ENCODE measurements around the gene CDCP2.
A peak's percentile ranks its signal among the peaks of the same experiment; 100 is the strongest.
"Not testable (repeated sequence)": the region's sequence is repeated elsewhere in the genome, so short reads cannot be mapped to it uniquely, and the experiment has no call there.

Gene CDCP2

DNA sequence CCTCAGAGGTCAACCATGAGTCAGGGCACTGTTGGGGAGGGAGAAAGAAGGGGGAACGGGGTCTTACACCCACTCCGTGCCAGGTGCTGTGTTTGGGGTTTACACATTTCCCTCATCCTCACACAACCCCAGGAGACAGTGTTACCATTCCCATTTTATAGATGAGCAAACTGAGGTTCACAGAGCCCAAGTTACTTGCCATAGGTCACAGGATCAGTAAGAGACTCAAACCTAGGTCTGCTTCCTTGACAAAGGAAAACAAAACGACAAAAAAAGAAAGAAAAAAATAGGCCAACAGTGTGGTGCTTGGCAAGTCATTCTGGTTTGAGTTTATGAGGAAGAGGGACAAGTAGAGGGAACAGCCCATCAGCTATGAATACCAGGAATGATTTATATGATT is 16.3 kb upstream of the CDCP2 start:
- Histone ChIP-seq H3K9me3 (ENCODE audit: severe bottlenecking) (no peaks in the 10 kb centered on the region), H3K4me3 (ENCODE audit: severe bottlenecking) (no peak overlapping the region), H3K27me3 (ENCODE audit: insufficient read depth, poor library complexity, severe bottlenecking) (no peaks in the 10 kb centered on the region), H3K36me3 (ENCODE audit: low read depth) (no peaks in the 10 kb centered on the region), H3K4me1 (ENCODE audit: insufficient read depth, poor library complexity, severe bottlenecking) (peaks cover 15% of the 10 kb centered on the region), H3K27ac (ENCODE audit: poor library complexity, severe bottlenecking) (no peak overlapping the region)
- TF ChIP-seq, protein P1, sequence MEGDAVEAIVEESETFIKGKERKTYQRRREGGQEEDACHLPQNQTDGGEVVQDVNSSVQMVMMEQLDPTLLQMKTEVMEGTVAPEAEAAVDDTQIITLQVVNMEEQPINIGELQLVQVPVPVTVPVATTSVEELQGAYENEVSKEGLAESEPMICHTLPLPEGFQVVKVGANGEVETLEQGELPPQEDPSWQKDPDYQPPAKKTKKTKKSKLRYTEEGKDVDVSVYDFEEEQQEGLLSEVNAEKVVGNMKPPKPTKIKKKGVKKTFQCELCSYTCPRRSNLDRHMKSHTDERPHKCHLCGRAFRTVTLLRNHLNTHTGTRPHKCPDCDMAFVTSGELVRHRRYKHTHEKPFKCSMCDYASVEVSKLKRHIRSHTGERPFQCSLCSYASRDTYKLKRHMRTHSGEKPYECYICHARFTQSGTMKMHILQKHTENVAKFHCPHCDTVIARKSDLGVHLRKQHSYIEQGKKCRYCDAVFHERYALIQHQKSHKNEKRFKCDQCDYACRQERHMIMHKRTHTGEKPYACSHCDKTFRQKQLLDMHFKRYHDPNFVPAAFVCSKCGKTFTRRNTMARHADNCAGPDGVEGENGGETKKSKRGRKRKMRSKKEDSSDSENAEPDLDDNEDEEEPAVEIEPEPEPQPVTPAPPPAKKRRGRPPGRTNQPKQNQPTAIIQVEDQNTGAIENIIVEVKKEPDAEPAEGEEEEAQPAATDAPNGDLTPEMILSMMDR (IDR thresholded peaks at IDR 0.05; ENCODE audit: poor library complexity, severe bottlenecking): no peak
- no peak for ATAC-seq (ENCODE audit: low read depth)
- no peak for DNase-seq (ENCODE audit: low spot score)

GRCh38 chr1:54168206-54168965 is 15.6 kb upstream of the CDCP2 start:
- TF ChIP-seq, protein P1 (IDR thresholded peaks at IDR 0.05; ENCODE audit: poor library complexity, severe bottlenecking): no peak
- Histone ChIP-seq H3K36me3 (ENCODE audit: low read depth) (no peaks in the 10 kb centered on the region), H3K4me3 (ENCODE audit: severe bottlenecking) (no peak overlapping the region), H3K9me3 (ENCODE audit: severe bottlenecking) (no peaks in the 10 kb centered on the region), H3K27ac (ENCODE audit: poor library complexity, severe bottlenecking) (peak overlapping the region; percentile 26), H3K27me3 (ENCODE audit: insufficient read depth, poor library complexity, severe bottlenecking) (no peaks in the 10 kb centered on the region), H3K4me1 (ENCODE audit: insufficient read depth, poor library complexity, severe bottlenecking) (peaks cover 15% of the 10 kb centered on the region)
- DNase-seq (ENCODE audit: low spot score): no peak
- 0 out of 3 replicates have a peak, but pooled peaks have one; percentile 21 for ATAC-seq (ENCODE audit: low read depth)

DNA sequence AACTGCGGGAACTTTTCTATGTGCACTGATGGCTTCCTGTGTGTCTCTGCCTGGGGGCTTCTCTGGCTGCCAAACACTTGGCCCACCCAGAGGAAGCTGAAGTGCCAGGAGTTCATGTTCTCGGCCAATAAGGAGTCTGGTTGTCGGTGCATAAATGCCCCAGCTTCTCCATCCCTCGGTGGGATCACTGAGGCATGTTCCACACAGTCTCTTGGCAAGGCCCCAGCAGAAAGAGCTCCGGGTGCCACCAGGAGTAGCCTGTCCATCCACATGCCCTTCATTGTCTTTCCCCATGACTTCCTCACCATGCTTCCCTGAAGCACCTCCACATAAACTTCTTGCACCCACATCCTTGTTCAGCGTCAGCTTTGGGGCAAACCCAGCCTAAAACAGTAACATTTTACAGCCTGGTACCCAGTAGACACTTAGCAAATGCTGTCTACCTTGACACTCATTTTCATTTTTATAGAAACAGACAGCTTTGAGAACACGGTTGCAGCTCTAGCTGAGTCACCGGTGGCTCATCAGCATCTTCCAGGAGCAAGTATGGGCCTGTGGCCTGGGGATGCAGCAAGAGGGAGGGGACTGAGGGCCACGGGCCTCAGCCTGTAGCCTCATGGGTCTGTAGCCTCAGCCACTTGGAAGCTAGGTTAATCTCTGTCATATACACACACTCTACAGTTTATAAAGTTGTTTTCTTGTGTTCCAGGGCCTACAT is 14.8 kb upstream of the CDCP2 start:
- ATAC-seq (ENCODE audit: low read depth): peak; percentile 99
- Histone ChIP-seq H3K4me3 (ENCODE audit: severe bottlenecking) (no peak overlapping the region), H3K4me1 (ENCODE audit: insufficient read depth, poor library complexity, severe bottlenecking) (peaks cover 15% of the 10 kb centered on the region), H3K36me3 (ENCODE audit: low read depth) (no peaks in the 10 kb centered on the region), H3K27me3 (ENCODE audit: insufficient read depth, poor library complexity, severe bottlenecking) (no peaks in the 10 kb centered on the region), H3K27ac (ENCODE audit: poor library complexity, severe bottlenecking) (peak overlapping the region; percentile 26), H3K9me3 (ENCODE audit: severe bottlenecking) (no peaks in the 10 kb centered on the region)
- TF ChIP-seq, protein P1 (IDR thresholded peaks at IDR 0.05; ENCODE audit: poor library complexity, severe bottlenecking): no peak
- DNase-seq (ENCODE audit: low spot score): peak; percentile 89

GRCh38 chr1:54166357-54166756 is 13.6 kb upstream of the CDCP2 start:
- not testable (repeated sequence) for H3K4me3 ChIP-seq (ENCODE audit: severe bottlenecking); DNase-seq (ENCODE audit: low spot score); H3K27me3 ChIP-seq (ENCODE audit: insufficient read depth, poor library complexity, severe bottlenecking); H3K9me3 ChIP-seq (ENCODE audit: severe bottlenecking); H3K27ac ChIP-seq (ENCODE audit: poor library complexity, severe bottlenecking); ATAC-seq (ENCODE audit: low read depth); H3K36me3 ChIP-seq (ENCODE audit: low read depth)
- H3K4me1 ChIP-seq (ENCODE audit: insufficient read depth, poor library complexity, severe bottlenecking): peaks cover 15% of the 10 kb centered on the region

- H3K27ac ChIP-seq (ENCODE audit: poor library complexity, severe bottlenecking): no peak overlapping the region
- H3K4me3 ChIP-seq (ENCODE audit: severe bottlenecking): no peak overlapping the region
- H3K9me3 ChIP-seq (ENCODE audit: severe bottlenecking): no peaks in the 10 kb centered on the region
- H3K36me3 ChIP-seq (ENCODE audit: low read depth): no peaks in the 10 kb centered on the region
- ATAC-seq (ENCODE audit: low read depth): no peak
- H3K27me3 ChIP-seq (ENCODE audit: insufficient read depth, poor library complexity, severe bottlenecking): no peaks in the 10 kb centered on the region
- TF ChIP-seq, protein P1 (IDR thresholded peaks at IDR 0.05; ENCODE audit: poor library complexity, severe bottlenecking): no peak
- H3K4me1 ChIP-seq (ENCODE audit: insufficient read depth, poor library complexity, severe bottlenecking): peaks cover 15% of the 10 kb centered on the region
- peak; percentile 24 for DNase-seq (ENCODE audit: low spot score)
These were observed 12.3 kb upstream of the CDCP2 start for GRCh38 chr1:54165146-54165545.

Measured in RWPE2 (cell line).